Measurements from ENCODE around the gene CRYBB1.

The CRYBB1 gene

GRCh38 chr22:26597026-26597425 is 20.8 kb downstream of the CRYBB1 start:
- DNase-seq (ENCODE audit: extremely low read depth, low read depth): no peak
- TF ChIP-seq CTCF (IDR thresholded peaks at IDR 0.05; ENCODE audit: low read depth, low read length, missing control alignments): no peak
- no peak overlapping the region for H3K4me3 ChIP-seq (replicated peaks; ENCODE audit: low read depth, low read length)

GRCh38 chr22:26593763-26594162 is 24.1 kb downstream of the CRYBB1 start:
- DNase-seq (ENCODE audit: extremely low read depth, low read depth): no peak
- H3K4me3 ChIP-seq (replicated peaks; ENCODE audit: low read depth, low read length): no peak overlapping the region
- no peak for TF ChIP-seq CTCF (IDR thresholded peaks at IDR 0.05; ENCODE audit: low read depth, low read length, missing control alignments)

GRCh38 chr22:26592421-26592891 is 25.4 kb downstream of the CRYBB1 start:
- TF ChIP-seq CTCF (IDR thresholded peaks at IDR 0.05; ENCODE audit: low read depth, low read length, missing control alignments): no peak
- DNase-seq (ENCODE audit: extremely low read depth, low read depth): no peak
- H3K4me3 ChIP-seq (replicated peaks; ENCODE audit: low read depth, low read length): no peak overlapping the region

GRCh38 chr22:26589845-26590736 is 27.7 kb downstream of the CRYBB1 start, which contains the start of gene TPST2:
Gene TPST2, minus strand, starts transcription at chr22:26590132. Its CDS starts 48,502 bp downstream, at chr22:26541630.
- TF ChIP-seq CTCF (IDR thresholded peaks at IDR 0.05; ENCODE audit: low read depth, low read length, missing control alignments): no peak
- DNase-seq (ENCODE audit: extremely low read depth, low read depth): no peak
- peak within 1 kb of the TSS; percentile 77 for H3K4me3 ChIP-seq (replicated peaks; ENCODE audit: low read depth, low read length)

- no peak for DNase-seq (ENCODE audit: extremely low read depth, low read depth)
- peak overlapping the region; percentile 77 for H3K4me3 ChIP-seq (replicated peaks; ENCODE audit: low read depth, low read length)
- TF ChIP-seq CTCF (IDR thresholded peaks at IDR 0.05; ENCODE audit: low read depth, low read length, missing control alignments): no peak
Observed at GRCh38 chr22:26589367-26589844, 28.4 kb downstream of the CRYBB1 start.

GRCh38 chr22:26588729-26589366 is 29.0 kb downstream of the CRYBB1 start:
- DNase-seq (ENCODE audit: extremely low read depth, low read depth): no peak
- H3K4me3 ChIP-seq (replicated peaks; ENCODE audit: low read depth, low read length): peak overlapping the region; percentile 77
- TF ChIP-seq CTCF (IDR thresholded peaks at IDR 0.05; ENCODE audit: low read depth, low read length, missing control alignments): no peak

All from HFF-Myc (cell line).